Left colon (tissue), 2 donors: ENCODE data around the gene XRCC6. TPM values are rescaled to one million over a fixed set of nuclear protein-coding genes. Genes with fewer than 3 reads are reported as not detected.
"Not testable (repeated sequence)": the region's sequence is repeated elsewhere in the genome, so short reads cannot be mapped to it uniquely, and the experiment has no call there.

Experiments used
- ATAC-seq: fragments of 200-7000 bp; cut with Tn5 transposase; one replicate; pipeline ENCODE4 v1.9.1; 2020; ENCODE audit warnings: mild to moderate bottlenecking, moderate library complexity
- DNase-seq, 2 donors: peaks; one replicate each; pipeline ENCODE4 v3.0.0-alpha.2; 2020
- intact Hi-C, 2 donors: fragments of 100-400 bp; cut with DNase I in 1 of 2; cut with micrococcal nuclease in 1 of 2; formaldehyde crosslinking; loops; one replicate each; pipeline versions ENCODE4 v1.11.2 to v1.14.0; 2022; cut with DNase I, micrococcal nuclease
- total RNA-seq, 2 donors: library from RNA; stranded (reverse); fragmentation: NEBNext Ultra II Directional; extraction: Animal tissue kit (Norgen Biotek cat#: 25700); gene quantifications; one replicate each; pipeline ENCODE4 v1.2.1, GENCODE V29; 2021
- donor health status: DM: no; HTN: no; CAD: no.
- donor health status: DM: yes; HTN: yes; CAD: no.

XRCC6 gene
- total RNA-seq, 2 donors from 2014 or later, result 164 to 173 TPM

- intact Hi-C loops, result loop anchor here in 1 of 2 donors (10.0 kb wide), 1 partner anchor 62 kb away; no protein-coding TSS in a partner anchor
These were observed 24.1 kb upstream of the XRCC6 start for GRCh38 chr22:41596776-41597634.

DNA sequence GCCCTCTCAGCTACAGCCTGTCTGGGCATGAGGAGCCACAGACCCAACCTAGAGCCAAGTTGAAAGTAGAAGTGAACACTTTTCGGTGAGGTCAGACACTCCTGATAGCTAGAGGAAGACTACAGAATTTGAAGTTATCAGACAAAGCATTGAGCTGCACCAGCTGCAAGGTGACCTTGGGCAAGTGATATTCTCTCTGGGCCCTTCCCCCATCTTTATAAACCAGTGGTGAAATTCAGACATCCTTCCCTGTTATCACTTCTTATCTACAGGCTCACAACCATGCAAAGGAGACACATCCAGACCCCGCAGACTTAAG is 23.5 kb upstream of the XRCC6 start:
- no peak for DNase-seq
- intact Hi-C loops, result loop anchor here in 1 of 2 donors (10.0 kb wide), 1 partner anchor 63 kb away; no protein-coding TSS in a partner anchor
- ATAC-seq, result no peak

More at GRCh38 chr22:41596776-41597634, 24.1 kb upstream of the XRCC6 start:
- ATAC-seq (peak; percentile 95), DNase-seq (peak; percentile 44 to 69)

DNA sequence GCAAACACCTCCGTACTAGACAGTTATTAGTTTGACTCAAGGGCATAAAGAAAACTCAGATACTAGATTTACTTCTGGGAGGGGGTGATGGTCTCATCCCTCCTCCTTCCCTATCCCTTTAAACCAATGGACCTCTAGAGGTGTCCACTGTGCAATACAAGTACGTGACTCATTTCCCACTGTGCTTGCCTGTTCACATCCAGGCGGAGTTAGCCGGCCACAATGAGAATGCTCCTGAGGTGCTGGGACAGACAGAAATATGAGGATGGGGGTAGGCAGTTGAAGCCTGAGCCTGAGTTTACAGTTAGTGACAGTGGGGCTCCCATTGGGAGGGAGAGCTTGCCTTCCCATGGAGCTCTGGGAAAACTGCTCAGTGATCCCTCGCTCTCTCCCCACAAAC is 23.0 kb upstream of the XRCC6 start:
- no peak for ATAC-seq
- DNase-seq, result no peak
- intact Hi-C loops, result loop anchor here in 1 of 2 donors (10.0 kb wide), 1 partner anchor 63 kb away; no protein-coding TSS in a partner anchor

DNA sequence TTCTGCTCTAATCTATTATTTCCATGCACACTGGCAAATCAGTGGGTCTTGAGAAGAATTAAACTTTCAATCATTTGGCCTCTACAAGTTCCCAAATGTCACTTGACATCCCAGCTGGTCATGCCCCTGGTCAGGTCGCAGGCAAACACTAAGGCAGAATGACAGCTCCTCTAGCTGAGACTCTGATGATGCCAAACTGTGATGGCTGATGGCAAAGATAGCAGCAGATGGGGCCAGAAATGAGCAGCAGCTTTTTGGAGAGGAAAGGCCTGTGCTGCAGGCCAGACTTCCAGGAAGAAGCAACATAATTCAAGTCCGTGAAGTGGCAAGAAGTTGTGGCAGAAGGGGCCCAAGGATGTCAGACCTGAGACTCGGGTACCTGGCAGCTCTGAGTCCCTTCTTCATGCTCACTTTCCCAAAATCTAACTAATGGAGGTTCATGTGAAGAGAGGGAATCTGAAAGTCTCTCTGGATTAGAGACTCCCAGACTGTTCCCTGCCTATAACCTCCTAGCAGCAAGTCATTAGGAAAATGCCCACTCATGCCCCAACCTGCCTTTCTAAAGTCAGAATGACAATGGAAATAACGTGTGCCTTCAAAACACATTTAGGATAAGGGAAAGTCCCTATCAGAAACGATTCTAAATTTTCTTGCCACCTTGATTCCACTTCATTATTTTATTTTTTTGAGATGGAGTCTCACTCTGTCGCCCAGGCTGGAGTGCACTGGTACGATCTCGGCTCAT is 22.0 kb upstream of the XRCC6 start:
- intact Hi-C loops, result loop anchor here in 1 of 2 donors (10.0 kb wide), 1 partner anchor 64 kb away; no protein-coding TSS in a partner anchor
- ATAC-seq, result no peak
- no peak for DNase-seq

DNA sequence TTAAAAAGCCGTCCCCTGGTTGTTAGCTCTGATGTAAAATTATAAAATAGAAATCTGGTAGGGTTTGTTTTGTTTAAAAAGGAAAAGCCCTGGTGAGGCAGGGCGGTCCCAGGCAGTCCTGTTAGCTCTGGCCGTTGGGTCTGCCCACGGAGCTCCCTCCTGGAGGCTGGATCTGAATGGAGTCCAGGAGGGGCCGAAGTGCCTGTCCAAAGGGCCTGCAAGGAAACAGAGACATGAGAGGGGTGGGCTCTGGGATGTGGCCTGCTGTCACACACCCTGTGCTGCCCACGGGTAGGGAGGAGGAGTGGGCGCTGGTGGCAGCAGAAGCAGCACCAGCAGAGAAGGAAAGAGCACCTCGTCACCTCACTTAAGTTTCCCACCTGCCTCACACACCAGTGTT is 20.1 kb upstream of the XRCC6 start:
- ATAC-seq (no peak), DNase-seq (no peak)
- intact Hi-C loops, result no loop called here

GRCh38 chr22:41603873-41604332 is 17.2 kb upstream of the XRCC6 start:
- intact Hi-C loops, result no loop called here
- no peak for ATAC-seq
- DNase-seq, result no peak

DNA sequence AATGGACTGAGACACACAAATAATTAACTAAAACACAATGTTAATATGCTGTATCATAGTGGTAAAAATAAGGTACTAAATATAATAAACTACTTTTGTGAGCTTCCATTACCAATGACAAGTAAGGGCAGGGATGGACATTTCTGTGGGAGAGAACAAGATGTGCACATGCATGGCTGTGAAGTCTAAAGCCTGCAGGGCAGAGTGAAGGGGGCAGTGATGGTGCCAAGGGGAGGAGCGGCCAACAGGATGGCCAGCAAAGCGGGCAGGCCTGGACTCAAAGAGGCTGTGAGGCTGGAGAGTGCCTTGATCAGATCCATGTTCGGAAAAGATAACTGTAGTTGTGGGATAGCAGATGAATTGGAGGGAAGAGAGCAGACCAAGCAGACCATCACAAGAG is 12.7 kb upstream of the XRCC6 start:
- no peak for ATAC-seq

DNA sequence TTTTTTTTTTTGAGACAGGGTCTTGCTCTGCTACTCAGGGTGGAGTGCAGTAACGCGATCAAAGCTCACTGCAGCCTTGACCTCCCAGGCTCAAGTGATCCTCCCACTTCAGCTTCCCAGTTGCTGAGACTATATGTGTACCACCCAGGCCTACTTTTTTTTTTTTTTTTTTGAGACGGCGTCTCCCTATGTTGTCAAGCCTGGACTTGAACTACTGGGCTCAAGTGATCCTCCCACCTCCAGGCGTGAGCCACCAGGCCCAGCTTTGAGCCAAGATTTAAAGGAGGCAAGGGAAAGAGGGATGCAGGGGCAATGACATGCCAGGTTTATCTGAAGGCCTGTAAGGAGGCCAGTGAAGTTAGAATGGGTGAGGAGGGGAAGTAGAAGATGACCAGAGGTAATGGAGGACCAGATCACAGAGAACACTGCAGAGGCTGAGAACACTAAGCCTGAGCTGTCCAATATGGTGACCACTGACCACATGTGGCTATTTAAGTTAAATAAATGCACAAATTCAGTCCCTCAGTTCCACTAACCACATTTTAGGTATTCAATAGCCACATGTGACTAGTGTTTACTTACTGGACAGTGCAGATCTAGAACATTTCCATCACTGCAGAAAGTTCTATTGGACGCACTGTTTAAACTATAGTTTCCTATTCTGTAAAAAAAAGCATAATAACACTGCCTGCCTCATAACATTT is 8.3 kb upstream of the XRCC6 start:
- intact Hi-C loops, result no loop called here
- no peak for DNase-seq
- ATAC-seq, result no peak

More for the DNA sequence above, 12.7 kb upstream of the XRCC6 start:
- intact Hi-C loops, result no loop called here
- no peak for DNase-seq

DNA sequence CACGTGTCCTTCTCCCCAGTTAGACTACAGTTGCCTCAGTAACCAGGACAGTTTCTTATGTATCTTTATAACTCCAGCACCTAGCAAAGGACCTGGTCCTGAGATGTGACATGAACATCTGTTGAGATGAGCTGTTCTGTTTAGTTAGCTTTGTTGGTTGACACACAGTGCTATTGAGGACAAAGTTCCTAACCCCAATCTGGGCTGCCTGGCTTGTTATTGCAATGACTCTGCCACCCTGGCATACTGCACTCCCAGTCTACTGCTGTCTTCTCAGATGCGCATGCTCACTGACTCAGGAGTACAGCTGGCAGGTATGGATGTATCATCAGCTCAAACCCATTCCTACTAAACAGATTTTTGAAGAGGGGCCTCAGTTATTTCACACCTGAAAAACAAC is 7.6 kb upstream of the XRCC6 start:
- peak; percentile 54 for ATAC-seq
- intact Hi-C loops, result no loop called here
- no peak for DNase-seq

DNA sequence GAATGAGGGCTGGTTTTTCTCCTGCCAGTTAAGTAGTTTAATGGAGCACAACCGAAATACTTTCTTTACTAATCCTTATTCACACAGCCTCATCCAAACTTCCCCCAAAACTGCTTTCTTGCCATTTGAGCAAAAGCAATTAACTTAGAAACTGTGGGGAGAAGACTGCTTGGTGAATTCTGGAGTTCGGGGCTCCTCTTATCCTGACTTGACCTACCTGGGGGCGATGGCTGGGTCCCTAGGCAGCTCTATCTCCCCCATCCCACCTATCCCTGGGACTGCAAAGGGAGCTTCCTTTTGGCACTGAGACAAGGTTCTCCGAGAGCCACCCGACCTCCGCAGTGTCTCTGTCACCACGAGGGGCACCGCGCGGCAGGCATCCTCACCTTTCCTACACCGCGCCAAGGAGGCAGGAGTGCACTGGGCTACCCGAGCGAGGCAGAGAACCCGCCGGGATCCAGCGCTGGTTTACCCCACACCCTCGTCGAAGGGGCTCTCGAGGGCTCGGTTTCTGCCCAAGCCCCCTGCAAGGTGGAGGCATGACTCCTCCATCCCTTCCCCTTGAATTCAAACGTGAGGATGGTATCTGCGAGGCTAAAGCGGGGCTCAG is 1.0 kb upstream of the XRCC6 start:
- intact Hi-C loops, result no loop called here

DNA sequence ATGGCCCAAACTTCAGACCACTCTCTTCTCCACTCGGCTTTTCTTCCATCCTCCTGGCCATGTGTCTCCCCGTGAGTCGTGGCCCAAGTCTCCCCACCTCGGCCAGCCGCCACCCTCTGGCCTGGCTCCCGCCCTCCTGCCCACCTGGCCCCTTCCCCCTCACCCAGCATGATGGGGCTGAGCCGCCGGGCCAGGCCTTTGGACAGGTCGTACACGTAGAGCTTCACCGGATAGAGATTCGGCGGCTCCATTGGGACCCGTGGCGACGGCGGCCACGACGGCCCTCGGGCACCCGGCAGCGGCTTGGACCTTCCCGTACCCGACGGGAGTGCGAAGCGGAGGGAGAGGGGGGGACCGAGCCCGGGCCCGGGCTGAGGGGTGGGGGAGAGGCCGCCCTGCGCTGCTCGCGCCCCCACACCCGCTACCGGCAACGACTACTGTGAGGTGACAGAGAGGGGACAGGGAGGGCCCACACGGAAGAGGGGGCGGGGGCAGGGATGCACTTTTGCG is 451 bp upstream of the XRCC6 start, which contains the start of gene DESI1:
DESI1 (minus strand) TSS at position 455 of the 510 bp plus-strand sequence; CDS start at position 251, 204 bp downstream.
- ATAC-seq (peak; percentile 35), DNase-seq (no peak)
- intact Hi-C loops, result no loop called here

More for the DNA sequence above, 1.0 kb upstream of the XRCC6 start:
- ATAC-seq, result peak; percentile 47
- DNase-seq, result peak; percentile 35 to 67

DNA sequence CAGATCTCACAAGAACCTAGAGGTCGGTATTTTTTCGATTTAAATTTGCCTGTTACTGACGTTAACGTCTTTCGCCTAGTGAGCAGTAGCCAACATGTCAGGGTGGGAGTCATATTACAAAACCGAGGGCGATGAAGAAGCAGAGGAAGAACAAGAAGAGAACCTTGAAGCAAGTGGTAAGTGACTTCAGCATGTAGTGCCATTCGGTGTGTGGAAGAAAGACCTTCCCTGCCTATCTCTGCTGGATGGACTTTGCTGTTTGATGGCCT is 750 bp downstream of the XRCC6 start:
- ATAC-seq, result no peak
- intact Hi-C loops, result no loop called here
- DNase-seq, result no peak

DNA sequence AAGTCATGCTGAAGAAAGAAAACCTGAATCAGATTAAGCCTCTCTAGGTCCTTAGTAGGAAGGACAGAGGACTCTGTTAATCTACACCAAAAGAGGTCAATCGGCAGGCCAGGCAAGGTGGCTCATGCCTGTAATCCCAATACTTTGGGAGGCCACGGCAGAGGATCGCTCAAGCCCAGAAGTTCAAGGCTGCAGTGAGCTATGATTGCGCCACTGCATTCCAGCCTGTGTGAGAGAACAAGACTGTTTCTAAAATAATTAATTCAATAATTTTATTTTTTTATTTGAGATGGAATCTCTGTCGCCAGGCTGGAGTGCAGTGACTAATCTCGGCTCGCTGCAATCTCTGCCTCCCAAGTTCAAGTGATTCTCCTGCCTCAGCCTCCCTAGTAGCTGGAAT is 4.5 kb downstream of the XRCC6 start:
- ATAC-seq, result no peak
- no peak for DNase-seq
- intact Hi-C loops, result no loop called here

- intact Hi-C loops, DNase-seq, ATAC-seq: not testable (repeated sequence)
These were observed 10.0 kb downstream of the XRCC6 start for GRCh38 chr22:41631115-41631514.

GRCh38 chr22:41631615-41632014 is 10.5 kb downstream of the XRCC6 start:
- ATAC-seq, DNase-seq, intact Hi-C loops: not testable (repeated sequence)

DNA sequence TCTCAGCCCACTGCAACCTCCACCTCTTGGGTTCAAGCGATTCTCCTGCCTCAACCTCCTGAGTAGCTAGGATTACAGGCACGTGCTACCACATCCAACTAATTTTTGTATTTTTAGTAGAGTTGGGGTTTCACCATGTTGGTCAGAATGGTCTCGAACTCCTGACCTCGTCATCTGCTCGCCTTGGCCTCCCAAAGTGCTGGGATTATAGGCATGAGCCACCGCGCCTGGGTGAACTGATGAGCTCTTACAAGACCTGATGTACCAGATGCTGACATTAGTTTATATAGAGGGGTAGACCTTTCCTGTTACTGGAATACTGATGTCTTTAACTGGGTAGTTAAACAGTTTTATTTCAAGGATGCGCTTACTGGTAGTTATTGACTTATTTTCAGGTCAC is 13.5 kb downstream of the XRCC6 start:
- ATAC-seq, intact Hi-C loops, DNase-seq: not testable (repeated sequence)

DNA sequence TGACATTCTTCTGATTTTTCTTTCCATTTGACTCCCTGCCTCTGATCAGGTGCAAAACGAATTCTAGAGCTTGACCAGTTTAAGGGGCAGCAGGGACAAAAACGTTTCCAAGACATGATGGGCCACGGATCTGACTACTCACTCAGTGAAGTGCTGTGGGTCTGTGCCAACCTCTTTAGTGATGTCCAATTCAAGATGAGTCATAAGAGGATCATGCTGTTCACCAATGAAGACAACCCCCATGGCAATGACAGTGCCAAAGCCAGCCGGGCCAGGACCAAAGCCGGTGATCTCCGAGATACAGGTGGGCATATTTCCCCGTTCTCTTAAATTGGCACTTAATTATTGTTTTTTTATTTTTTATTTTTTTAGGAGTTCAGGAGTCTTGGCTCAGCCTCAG is 15.4 kb downstream of the XRCC6 start:
- ATAC-seq, result no peak
- no peak for DNase-seq
- intact Hi-C loops, result no loop called here

DNA sequence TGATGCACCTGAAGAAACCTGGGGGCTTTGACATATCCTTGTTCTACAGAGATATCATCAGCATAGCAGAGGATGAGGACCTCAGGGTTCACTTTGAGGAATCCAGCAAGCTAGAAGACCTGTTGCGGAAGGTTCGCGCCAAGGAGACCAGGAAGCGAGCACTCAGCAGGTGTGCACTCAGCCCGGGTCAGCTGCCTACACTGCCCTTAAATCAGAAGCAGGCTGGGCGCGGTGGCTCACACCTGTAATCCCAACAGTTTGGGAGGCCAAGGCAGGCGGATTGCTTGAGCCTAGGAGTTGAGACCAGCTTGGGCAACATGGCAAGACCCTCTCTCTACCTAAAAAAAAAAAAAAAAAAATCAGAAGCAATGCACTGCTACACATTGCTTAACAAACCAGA is 16.5 kb downstream of the XRCC6 start:
- ATAC-seq, DNase-seq, intact Hi-C loops: not testable (repeated sequence)

- ATAC-seq (no peak), DNase-seq (no peak)
- intact Hi-C loops, result no loop called here
These were observed 17.0 kb downstream of the XRCC6 start for GRCh38 chr22:41638124-41638523.
